K562 (cell line): ENCODE measurements around the gene BZW1. TPM values are rescaled to one million over a fixed set of nuclear protein-coding genes. Genes with fewer than 3 reads are reported as not detected.

Experiments
- ATF7 ChIP-seq: fragments of 450-650 bp; IDR thresholded peaks from 2 replicates; pipeline ENCODE4 v1.7.1; 2014; ENCODE audit warnings: mild to moderate bottlenecking, moderate library complexity
- BRCA1 ChIP-seq, 2 experiments: fragments of 450-650 bp in 1 of 2; sonication (generic) in 1 of 2; formaldehyde crosslinking in 1 of 2; IDR thresholded peaks; 2 replicates each; pipeline versions ENCODE4 v1.5.0 to v1.6.1; 2017 to 2020; ENCODE audit warnings: mild to moderate bottlenecking in 1 of 2, missing genetic modification reagents in 1 of 2
- CBFB ChIP-seq: sonication (generic); formaldehyde crosslinking; IDR thresholded peaks from 2 replicates; pipeline ENCODE4 v1.4.0; 2020; ENCODE audit warnings: mild to moderate bottlenecking, missing genetic modification reagents
- EGR1 ChIP-seq: fragments of 450-650 bp; conservative IDR thresholded peaks from 2 replicates; pipeline ENCODE4 v1.6.1; 2017; ENCODE audit warnings: mild to moderate bottlenecking
- ELF1 ChIP-seq: fragments of 200-800 bp; sonication (Bioruptor generic); IDR thresholded peaks from 2 replicates; pipeline ENCODE4 v1.6.1; 2016; ENCODE audit warnings: missing genetic modification characterization, missing compliant biosample characterization
- ELF4 ChIP-seq: fragments of 450-650 bp; formaldehyde crosslinking; IDR thresholded peaks from 2 replicates; pipeline ENCODE4 v1.4.0; 2022; ENCODE audit warnings: missing genetic modification characterization
- GABPA ChIP-seq: fragments of 200-800 bp; sonication (Bioruptor generic); conservative IDR thresholded peaks from 2 replicates; pipeline ENCODE4 v1.6.1; 2016; ENCODE audit warnings: low read depth, missing genetic modification characterization, missing compliant biosample characterization
- HEY1 ChIP-seq: fragments of 250-450 bp; sonication (Bioruptor Pico); IDR thresholded peaks from 2 replicates; pipeline ENCODE4 v1.5.0; 2020; ENCODE audit warnings: mild to moderate bottlenecking, moderate library complexity, borderline replicate concordance
- MTA3 ChIP-seq: fragments of 450-650 bp; formaldehyde crosslinking; IDR thresholded peaks from 2 replicates; pipeline ENCODE4 v1.6.1; 2017; ENCODE audit warnings: mild to moderate bottlenecking, borderline replicate concordance
- POLR2A ChIP-seq: fragments of 450-650 bp; conservative IDR thresholded peaks from 2 replicates; pipeline ENCODE4 v1.6.1; 2016
- POLR2AphosphoS2 ChIP-seq: IDR thresholded peaks from 2 replicates; pipeline ENCODE4 v1.6.1; 2012; ENCODE audit warnings: low read length, improper control_type of control experiment
- RB1 ChIP-seq: fragments of 450-650 bp; IDR thresholded peaks from 2 replicates; pipeline ENCODE4 v1.6.1; 2017; ENCODE audit warnings: low read depth, mild to moderate bottlenecking
- SRF ChIP-seq, 2 experiments: fragments of 250-450, 450-650 bp in 1 of 2; sonication (Bioruptor Pico) in 1 of 2; sonication (generic) in 1 of 2; formaldehyde crosslinking; IDR thresholded peaks; 2 replicates each; pipeline versions ENCODE4 v1.5.0 to v1.5.1; 2020 to 2022; ENCODE audit warnings: mild to moderate bottlenecking in 1 of 2, missing genetic modification reagents in 1 of 2
- TCF3 ChIP-seq: sonication (generic); formaldehyde crosslinking; IDR thresholded peaks from 2 replicates; pipeline ENCODE4 v1.4.0; 2020; ENCODE audit warnings: mild to moderate bottlenecking, missing genetic modification reagents
- TOE1 ChIP-seq, 2 experiments: fragments of 450-650 bp in 1 of 2; sonication (generic) in 1 of 2; formaldehyde crosslinking in 1 of 2; IDR thresholded peaks; 2 replicates each; pipeline versions ENCODE4 v1.7.1 to v1.8.0; 2016 to 2022; ENCODE audit warnings: borderline replicate concordance in 2 of 2, mild to moderate bottlenecking in 2 of 2, antibody characterized with exemption in 1 of 2, inconsistent platforms in 1 of 2, low read depth in 1 of 2, missing genetic modification reagents in 1 of 2, moderate library complexity in 1 of 2
- ZC3H8 ChIP-seq: fragments of 450-650 bp; IDR thresholded peaks from 2 replicates; pipeline ENCODE4 v1.6.1; 2017
- polyA plus RNA-seq, 8 experiments: library from polyadenylated mRNA; depleted of rRNA in 4 of 8; stranded (reverse) in 5 of 8; unstranded in 3 of 8; fragments of >200 nt; fragmentation: Nextera tagmentation in 2 of 8; fragmentation: Illumina TruSeq in 1 of 8; extraction: Ambion mirVana in 2 of 8; extraction: Trizol in 1 of 8; gene quantifications; 2 replicates each; pipeline versions ENCODE4 v1.2.1 to v1.2.3, GENCODE V29; 2011 to 2014; ENCODE audit warnings: inconsistent platforms in 1 of 8, missing spikeins in 1 of 8
- total RNA-seq, 7 experiments: library from RNA; depleted of rRNA in 6 of 7; stranded (reverse); fragments of >200 nt in 6 of 7; fragmentation: Illumina TruSeq in 2 of 7; extraction: Trizol in 2 of 7; gene quantifications; 2 replicates each; pipeline versions ENCODE4 v1.2.1 to v1.2.3, GENCODE V29; 2011 to 2021; ENCODE audit warnings: low replicate concordance in 1 of 7
- TF ChIP-seq, protein P1 (sequence below), 2 experiments: IDR thresholded peaks; 2 replicates each; pipeline ENCODE4 v1.6.1; 2012; ENCODE audit warnings: improper control_type of control experiment in 2 of 2, low read depth in 2 of 2, low read length in 2 of 2, borderline replicate concordance in 1 of 2
- TF ChIP-seq, protein P2 (sequence below): fragments of 200-800 bp; sonication (Bioruptor generic); IDR thresholded peaks from 2 replicates; pipeline ENCODE4 v1.6.1; 2017; ENCODE audit warnings: missing genetic modification characterization, missing compliant biosample characterization
- TF ChIP-seq, protein P3 (sequence below): fragments of 200-800 bp; sonication (Bioruptor generic); IDR thresholded peaks from 2 replicates; pipeline ENCODE4 v1.6.1; 2017; ENCODE audit warnings: missing genetic modification characterization, missing compliant biosample characterization
- TF ChIP-seq, protein P4 (sequence below): fragments of 450-650 bp; IDR thresholded peaks from 2 replicates; pipeline ENCODE4 v1.6.1; 2014; ENCODE audit warnings: low read depth, mild to moderate bottlenecking, moderate library complexity, borderline replicate concordance

Gene BZW1
- total and polyA plus RNA-seq, 9 of the 15 experiments (the other 6 are each of a cell fraction or from before 2014, with no cell fraction given) = 110 to 244 (median 198) TPM

DNA sequence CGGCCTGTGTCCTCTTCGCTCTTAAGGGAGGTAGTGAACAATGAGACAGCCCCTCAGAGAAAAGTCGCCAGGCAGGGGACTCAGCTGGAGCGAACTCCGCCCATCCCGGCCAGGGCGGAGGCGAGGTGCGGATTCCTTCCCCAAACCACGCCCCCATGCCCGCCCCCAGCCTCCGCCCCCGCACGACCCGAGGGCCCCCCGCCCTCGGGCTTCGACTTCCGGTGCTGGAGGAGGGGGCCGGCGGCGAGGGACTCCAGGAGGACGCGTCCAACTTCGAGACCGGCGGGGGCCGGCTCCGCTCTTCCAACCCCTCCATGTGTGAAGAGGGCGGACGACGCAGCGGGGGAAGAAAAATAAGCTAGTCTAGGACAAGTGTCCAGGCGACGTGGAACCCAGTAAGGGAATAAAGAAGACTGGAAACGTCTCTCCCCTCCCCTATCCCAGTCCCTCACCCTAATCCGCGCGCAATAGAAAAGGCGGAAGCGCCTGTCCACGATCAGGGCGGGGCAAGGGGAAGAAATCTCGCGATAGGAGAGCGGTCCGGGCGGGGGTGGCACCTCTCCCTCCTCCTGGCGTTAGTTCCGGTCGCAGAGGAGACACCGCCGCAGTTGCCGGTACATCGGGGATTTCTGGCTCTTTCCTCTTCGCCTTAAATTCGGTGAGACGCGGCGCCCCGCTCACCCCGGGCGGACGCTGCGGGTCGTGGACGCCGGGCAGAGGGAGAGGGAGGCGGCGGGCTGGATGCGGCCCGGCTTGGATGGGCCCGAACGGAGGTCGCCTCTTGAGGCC lies at the start of gene BZW1 (continued):
- TF ChIP-seq RB1 = peak; percentile 16; the same call in 1 of the 2 replicates
- TF ChIP-seq POLR2AphosphoS2 = 0 out of 2 replicates have a peak, but pooled peaks have one; percentile 37
- TF ChIP-seq GABPA = peak; percentile 94
- TF ChIP-seq TOE1 (IDR thresholded peaks at IDR 0.05; ENCODE audit: borderline replicate concordance) = peak; percentile 96
- no peak for TF ChIP-seq TOE1 (CRISPR knock-in tag; IDR thresholded peaks at IDR 0.05; ENCODE audit: borderline replicate concordance, low read depth)
- TF ChIP-seq, protein P1, sequence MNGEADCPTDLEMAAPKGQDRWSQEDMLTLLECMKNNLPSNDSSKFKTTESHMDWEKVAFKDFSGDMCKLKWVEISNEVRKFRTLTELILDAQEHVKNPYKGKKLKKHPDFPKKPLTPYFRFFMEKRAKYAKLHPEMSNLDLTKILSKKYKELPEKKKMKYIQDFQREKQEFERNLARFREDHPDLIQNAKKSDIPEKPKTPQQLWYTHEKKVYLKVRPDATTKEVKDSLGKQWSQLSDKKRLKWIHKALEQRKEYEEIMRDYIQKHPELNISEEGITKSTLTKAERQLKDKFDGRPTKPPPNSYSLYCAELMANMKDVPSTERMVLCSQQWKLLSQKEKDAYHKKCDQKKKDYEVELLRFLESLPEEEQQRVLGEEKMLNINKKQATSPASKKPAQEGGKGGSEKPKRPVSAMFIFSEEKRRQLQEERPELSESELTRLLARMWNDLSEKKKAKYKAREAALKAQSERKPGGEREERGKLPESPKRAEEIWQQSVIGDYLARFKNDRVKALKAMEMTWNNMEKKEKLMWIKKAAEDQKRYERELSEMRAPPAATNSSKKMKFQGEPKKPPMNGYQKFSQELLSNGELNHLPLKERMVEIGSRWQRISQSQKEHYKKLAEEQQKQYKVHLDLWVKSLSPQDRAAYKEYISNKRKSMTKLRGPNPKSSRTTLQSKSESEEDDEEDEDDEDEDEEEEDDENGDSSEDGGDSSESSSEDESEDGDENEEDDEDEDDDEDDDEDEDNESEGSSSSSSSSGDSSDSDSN (IDR thresholded peaks at IDR 0.05; ENCODE audit: borderline replicate concordance in 1 of 2, low read depth in 2 of 2, low read length in 2 of 2) = 0 out of 4 replicates have a peak, but pooled peaks of 1 of the 2 experiments have one; percentile 13
- TF ChIP-seq SRF (CRISPR knock-in tag; IDR thresholded peaks at IDR 0.05) = peak in 1 of 2 experiments; percentile 30; a peak in 1 of 4 replicates
- TF ChIP-seq CBFB = no peak
- peak; percentile 99 for TF ChIP-seq ATF7
- TF ChIP-seq ZC3H8 = no peak
- TF ChIP-seq, protein P2, sequence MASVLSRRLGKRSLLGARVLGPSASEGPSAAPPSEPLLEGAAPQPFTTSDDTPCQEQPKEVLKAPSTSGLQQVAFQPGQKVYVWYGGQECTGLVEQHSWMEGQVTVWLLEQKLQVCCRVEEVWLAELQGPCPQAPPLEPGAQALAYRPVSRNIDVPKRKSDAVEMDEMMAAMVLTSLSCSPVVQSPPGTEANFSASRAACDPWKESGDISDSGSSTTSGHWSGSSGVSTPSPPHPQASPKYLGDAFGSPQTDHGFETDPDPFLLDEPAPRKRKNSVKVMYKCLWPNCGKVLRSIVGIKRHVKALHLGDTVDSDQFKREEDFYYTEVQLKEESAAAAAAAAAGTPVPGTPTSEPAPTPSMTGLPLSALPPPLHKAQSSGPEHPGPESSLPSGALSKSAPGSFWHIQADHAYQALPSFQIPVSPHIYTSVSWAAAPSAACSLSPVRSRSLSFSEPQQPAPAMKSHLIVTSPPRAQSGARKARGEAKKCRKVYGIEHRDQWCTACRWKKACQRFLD (CRISPR knock-in tag) = peak; percentile 77
- TF ChIP-seq EGR1 = peak; percentile 96
- TF ChIP-seq HEY1 (CRISPR knock-in tag) = 0 out of 2 replicates have a peak, but pooled peaks have one; percentile 36
- TF ChIP-seq TCF3 (CRISPR knock-in tag) = no peak
- TF ChIP-seq ELF4 (CRISPR knock-in tag) = no peak
- TF ChIP-seq POLR2A = peak; percentile 91
- TF ChIP-seq, protein P3, sequence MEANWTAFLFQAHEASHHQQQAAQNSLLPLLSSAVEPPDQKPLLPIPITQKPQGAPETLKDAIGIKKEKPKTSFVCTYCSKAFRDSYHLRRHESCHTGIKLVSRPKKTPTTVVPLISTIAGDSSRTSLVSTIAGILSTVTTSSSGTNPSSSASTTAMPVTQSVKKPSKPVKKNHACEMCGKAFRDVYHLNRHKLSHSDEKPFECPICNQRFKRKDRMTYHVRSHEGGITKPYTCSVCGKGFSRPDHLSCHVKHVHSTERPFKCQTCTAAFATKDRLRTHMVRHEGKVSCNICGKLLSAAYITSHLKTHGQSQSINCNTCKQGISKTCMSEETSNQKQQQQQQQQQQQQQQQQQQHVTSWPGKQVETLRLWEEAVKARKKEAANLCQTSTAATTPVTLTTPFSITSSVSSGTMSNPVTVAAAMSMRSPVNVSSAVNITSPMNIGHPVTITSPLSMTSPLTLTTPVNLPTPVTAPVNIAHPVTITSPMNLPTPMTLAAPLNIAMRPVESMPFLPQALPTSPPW (CRISPR knock-in tag) = peak; percentile 98
- TF ChIP-seq, protein P4, sequence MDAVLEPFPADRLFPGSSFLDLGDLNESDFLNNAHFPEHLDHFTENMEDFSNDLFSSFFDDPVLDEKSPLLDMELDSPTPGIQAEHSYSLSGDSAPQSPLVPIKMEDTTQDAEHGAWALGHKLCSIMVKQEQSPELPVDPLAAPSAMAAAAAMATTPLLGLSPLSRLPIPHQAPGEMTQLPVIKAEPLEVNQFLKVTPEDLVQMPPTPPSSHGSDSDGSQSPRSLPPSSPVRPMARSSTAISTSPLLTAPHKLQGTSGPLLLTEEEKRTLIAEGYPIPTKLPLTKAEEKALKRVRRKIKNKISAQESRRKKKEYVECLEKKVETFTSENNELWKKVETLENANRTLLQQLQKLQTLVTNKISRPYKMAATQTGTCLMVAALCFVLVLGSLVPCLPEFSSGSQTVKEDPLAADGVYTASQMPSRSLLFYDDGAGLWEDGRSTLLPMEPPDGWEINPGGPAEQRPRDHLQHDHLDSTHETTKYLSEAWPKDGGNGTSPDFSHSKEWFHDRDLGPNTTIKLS = peak; percentile 67; the same call in 1 of the 2 replicates
- TF ChIP-seq ELF1 = peak; percentile 98
- no peak for TF ChIP-seq BRCA1 (IDR thresholded peaks at IDR 0.05)
- TF ChIP-seq BRCA1 (CRISPR knock-in tag; IDR thresholded peaks at IDR 0.05) = no peak
- no peak for TF ChIP-seq MTA3
